HG03175 (cell line): ENCODE data around the gene KIF18A.
"Not testable (repeated sequence)": the region's sequence is repeated elsewhere in the genome, so short reads cannot be mapped to it uniquely, and the experiment has no call there.

ENCODE experiments used
- ATAC-seq: cut with Tn5 transposase; IDR thresholded peaks from one replicate; pipeline ENCODE4 v1.9.1; 2021; ENCODE audit warnings: mild to moderate bottlenecking, moderate library complexity; ENCODE audit not compliant: unreplicated experiment

KIF18A gene

GRCh38 chr11:28107750-28108618 is at the start of gene KIF18A, which contains the start of gene METTL15:
TSS of gene KIF18A (minus strand) at chr11:28108156. CDS start at chr11:28097947, 10,209 bp downstream.
TSS of gene METTL15 (plus strand) at chr11:28108388. CDS start at chr11:28113335, 4,947 bp downstream.
- ATAC-seq, result peak; percentile 90

GRCh38 chr11:28153586-28153985 is 45.6 kb upstream of the KIF18A start:
- no peak for ATAC-seq

GRCh38 chr11:28152743-28153142 is 44.8 kb upstream of the KIF18A start:
- ATAC-seq, result no peak

- no peak for ATAC-seq
Measured at GRCh38 chr11:28146123-28146751, 38.3 kb upstream of the KIF18A start.

GRCh38 chr11:28144808-28145207 is 36.9 kb upstream of the KIF18A start:
- ATAC-seq, result no peak

- no peak for ATAC-seq
Measured at GRCh38 chr11:28142724-28143123, 34.8 kb upstream of the KIF18A start.

- ATAC-seq, result no peak
Measured at GRCh38 chr11:28140689-28141455, 32.9 kb upstream of the KIF18A start.

- no peak for ATAC-seq
Measured at GRCh38 chr11:28139841-28140415, 32.0 kb upstream of the KIF18A start.

- ATAC-seq, result no peak
Measured at GRCh38 chr11:28137832-28138231, 29.9 kb upstream of the KIF18A start.

- no peak for ATAC-seq
Measured at GRCh38 chr11:28137366-28137765, 29.4 kb upstream of the KIF18A start.

GRCh38 chr11:28136157-28136556 is 28.2 kb upstream of the KIF18A start:
- not testable (repeated sequence) for ATAC-seq

GRCh38 chr11:28133146-28133545 is 25.2 kb upstream of the KIF18A start:
- ATAC-seq, result no peak

GRCh38 chr11:28132548-28132947 is 24.6 kb upstream of the KIF18A start:
- no peak for ATAC-seq

GRCh38 chr11:28123151-28123581 is 15.2 kb upstream of the KIF18A start:
- no peak for ATAC-seq

GRCh38 chr11:28117712-28118111 is 9.8 kb upstream of the KIF18A start:
- no peak for ATAC-seq

- no peak for ATAC-seq
Measured at GRCh38 chr11:28114731-28115130, 6.8 kb upstream of the KIF18A start.

GRCh38 chr11:28114116-28114515 is 6.2 kb upstream of the KIF18A start:
- ATAC-seq, result no peak

GRCh38 chr11:28110821-28111200 is 2.9 kb upstream of the KIF18A start:
- ATAC-seq, result no peak

GRCh38 chr11:28110108-28110820 is 2.3 kb upstream of the KIF18A start:
- peak; percentile 27 for ATAC-seq

- no peak for ATAC-seq
Measured at GRCh38 chr11:28108958-28109357, 1.0 kb upstream of the KIF18A start.
